GM23338 (cell line): ENCODE measurements around the gene CAPZA1. TPM values are rescaled to one million over a fixed set of nuclear protein-coding genes. Genes with fewer than 3 reads are reported as not detected.

Source experiments
- ATAC-seq: fragments of 200-7000 bp; cut with Tn5 transposase; 3 replicates; pipeline ENCODE4 v1.9.1; 2020
- DNase-seq: peaks from one replicate; pipeline ENCODE4 v3.0.0-alpha.2; 2015; ENCODE audit warnings: low spot score
- H2AFZ ChIP-seq: fragments of 200-600 bp; sonication (generic); 2 replicates; pipeline ENCODE4 v1.8.0; 2016; ENCODE audit warnings: antibody characterized with exemption, mild to moderate bottlenecking, moderate library complexity
- H3F3A ChIP-seq: fragments of 200-600 bp; sonication (generic); replicated peaks from 2 replicates; pipeline ENCODE4 v1.8.0; 2017; ENCODE audit warnings: antibody characterized with exemption, mixed run types, low read depth
- H3K27ac ChIP-seq: fragments of 200-600 bp; sonication (generic); 2 replicates; pipeline ENCODE4 v1.6.1; 2016; ENCODE audit warnings: low read depth
- H3K27me3 ChIP-seq: fragments of 200-600 bp; sonication (generic); 2 replicates; pipeline ENCODE4 v1.8.0; 2016; ENCODE audit warnings: mild to moderate bottlenecking, mixed run types, moderate library complexity; ENCODE audit not compliant: insufficient read depth
- H3K36me3 ChIP-seq: fragments of 200-600 bp; sonication (generic); 2 replicates; pipeline ENCODE4 v1.8.0; 2016; ENCODE audit warnings: mild to moderate bottlenecking; ENCODE audit not compliant: insufficient read depth
- H3K4me1 ChIP-seq: fragments of 200-600 bp; sonication (generic); 2 replicates; pipeline ENCODE4 v1.8.0; 2016; ENCODE audit warnings: mild to moderate bottlenecking, moderate library complexity; ENCODE audit not compliant: insufficient read depth
- H3K4me2 ChIP-seq: fragments of 200-600 bp; sonication (generic); 2 replicates; pipeline ENCODE4 v1.7.1; 2017; ENCODE audit warnings: mixed run types
- H3K4me3 ChIP-seq: fragments of 200-600 bp; sonication (generic); 2 replicates; pipeline ENCODE4 v1.6.1; 2016; ENCODE audit warnings: mixed run types
- H3K79me2 ChIP-seq: fragments of 200-600 bp; sonication (generic); replicated peaks from 2 replicates; pipeline ENCODE4 v1.8.0; 2017; ENCODE audit warnings: mild to moderate bottlenecking; ENCODE audit not compliant: insufficient read depth
- H3K9me2 ChIP-seq: fragments of 200-600 bp; sonication (generic); 2 replicates; pipeline ENCODE4 v1.8.0; 2017; ENCODE audit not compliant: insufficient read depth
- H4K20me1 ChIP-seq: fragments of 200-600 bp; sonication (generic); replicated peaks from 2 replicates; pipeline ENCODE4 v1.8.0; 2017; ENCODE audit warnings: mild to moderate bottlenecking; ENCODE audit not compliant: insufficient read depth
- H3K27ac Mint-ChIP-seq: 2 replicates; pipeline ENCODE4 v1.8.0; 2020; ENCODE audit warnings: inconsistent platforms, mild to moderate bottlenecking, moderate library complexity, mixed read lengths
- H3K27me3 Mint-ChIP-seq: 3 replicates; pipeline ENCODE4 v1.8.0; 2022; ENCODE audit warnings: low read depth, mild to moderate bottlenecking, moderate library complexity, mixed read lengths, inconsistent platforms; ENCODE audit not compliant: insufficient read depth, poor library complexity
- H3K36me3 Mint-ChIP-seq: 3 replicates; pipeline ENCODE4 v1.8.0; 2021; ENCODE audit warnings: low read depth, mild to moderate bottlenecking, inconsistent platforms, moderate library complexity, mixed read lengths
- H3K4me1 Mint-ChIP-seq: 3 replicates; pipeline ENCODE4 v1.8.0; 2020; ENCODE audit warnings: mild to moderate bottlenecking, inconsistent platforms, mixed read lengths
- H3K4me3 Mint-ChIP-seq: 3 replicates; pipeline ENCODE4 v1.8.0; 2021; ENCODE audit warnings: moderate library complexity, mild to moderate bottlenecking, inconsistent platforms, mixed read lengths
- H3K9me3 Mint-ChIP-seq: 3 replicates; pipeline ENCODE4 v1.8.0; 2020; ENCODE audit warnings: moderate library complexity, mild to moderate bottlenecking, inconsistent platforms, mixed read lengths
- CREB1 ChIP-seq: fragments of 250-450 bp; sonication (Bioruptor Pico); IDR thresholded peaks from 2 replicates; pipeline ENCODE4 v1.5.0; 2020; ENCODE audit warnings: low read depth, mild to moderate bottlenecking, moderate library complexity
- CTCF ChIP-seq, 2 experiments: fragments of 200-600 bp in 1 of 2; sonication (generic) in 1 of 2; conservative IDR thresholded peaks; 2 replicates each; pipeline versions ENCODE4 v1.5.1 to v1.6.1; 2016 to 2017; ENCODE audit warnings: antibody characterized with exemption in 2 of 2, low read depth in 2 of 2, mild to moderate bottlenecking in 2 of 2, moderate library complexity in 1 of 2
- ETS1 ChIP-seq: IDR thresholded peaks from 2 replicates; pipeline ENCODE4 v1.6.1; 2016; ENCODE audit warnings: antibody characterized with exemption
- EZH2 ChIP-seq: fragments of 200-600 bp; sonication (generic); IDR thresholded peaks from one replicate; pipeline ENCODE4 v1.8.0; 2017; ENCODE audit warnings: antibody characterized with exemption, mild to moderate bottlenecking, low read depth; ENCODE audit not compliant: unreplicated experiment
- EZH2phosphoT487 ChIP-seq: fragments of 200-600 bp; sonication (generic); IDR thresholded peaks from one replicate; pipeline ENCODE4 v1.8.1; 2018; ENCODE audit warnings: antibody characterized with exemption; ENCODE audit not compliant: unreplicated experiment
- JUNB ChIP-seq: IDR thresholded peaks from one replicate; pipeline ENCODE4 v1.6.1; 2016; ENCODE audit warnings: antibody characterized with exemption; ENCODE audit not compliant: unreplicated experiment
- NANOG ChIP-seq: IDR thresholded peaks from 2 replicates; pipeline ENCODE4 v1.6.1; 2016; ENCODE audit warnings: antibody characterized with exemption, borderline replicate concordance
- POLR2AphosphoS5 ChIP-seq: IDR thresholded peaks from 2 replicates; pipeline ENCODE4 v1.6.1; 2016; ENCODE audit warnings: antibody characterized with exemption, low read depth
- STAT1 ChIP-seq: IDR thresholded peaks from one replicate; pipeline ENCODE4 v1.6.1; 2016; ENCODE audit warnings: antibody characterized with exemption; ENCODE audit not compliant: unreplicated experiment
- ZNF114 ChIP-seq: fragments of 250-450 bp; sonication (Bioruptor Pico); IDR thresholded peaks from 2 replicates; pipeline ENCODE4 v1.5.0; 2020; ENCODE audit warnings: mild to moderate bottlenecking, moderate library complexity
- ZNF331 ChIP-seq: fragments of 250-450 bp; sonication (Bioruptor Pico); IDR thresholded peaks from 2 replicates; pipeline ENCODE4 v1.5.0; 2020; ENCODE audit warnings: low read depth, mild to moderate bottlenecking, moderate library complexity
- polyA plus RNA-seq: library from polyadenylated mRNA; unstranded; fragments of >200 nt; fragmentation: Nextera tagmentation; extraction: Ambion mirVana; gene quantifications from 2 replicates; pipeline ENCODE4 v1.2.1, GENCODE V29; 2016
- total RNA-seq: library from RNA; depleted of rRNA; stranded (reverse); fragments of >200 nt; shearing (Covaris generic); gene quantifications from 2 replicates; pipeline ENCODE4 v1.2.3, GENCODE V29; 2014

Gene CAPZA1
- total and polyA plus RNA-seq, 2 experiments from 2014 or later: 147 to 182 TPM

GRCh38 chr1:112697781-112698201 is 78.2 kb downstream of the CAPZA1 start (continued):
- TF ChIP-seq ETS1 (no peak), EZH2phosphoT487 (no peak), STAT1 (no peak), ZNF114 (CRISPR knock-in tag) (no peak), CREB1 (CRISPR knock-in tag) (no peak), CTCF (conservative IDR thresholded peaks at IDR 0.05; ENCODE audit: low read depth in 2 of 2) (no peak), POLR2AphosphoS5 (no peak), EZH2 (no peak), JUNB (no peak)

GRCh38 chr1:112698366-112699310 is 79.0 kb downstream of the CAPZA1 start:
- H3K4me2 ChIP-seq: no peak overlapping the region
- 0 out of 2 replicates have a peak, but pooled peaks cover 3% of the 10 kb centered on the region for H3F3A ChIP-seq
- H3K27ac ChIP-seq: no peak overlapping the region
- H3K9me3 Mint-ChIP-seq: no peaks in the 10 kb centered on the region
- H3K4me3 Mint-ChIP-seq: no peak overlapping the region
- H3K27ac Mint-ChIP-seq: no peak overlapping the region
- H3K36me3 ChIP-seq: peaks cover 4% of the 10 kb centered on the region; the same call in 1 of the 2 replicates
- ATAC-seq (peak; percentile 7), DNase-seq (no peak)
- no peaks in the 10 kb centered on the region for H3K9me2 ChIP-seq
- peaks cover 20% of the 10 kb centered on the region for H3K27me3 ChIP-seq
- peaks cover 59% of the 10 kb centered on the region for H3K4me1 Mint-ChIP-seq
- H3K4me1 ChIP-seq: peaks cover 45% of the 10 kb centered on the region
- no peaks in the 10 kb centered on the region for H3K79me2 ChIP-seq
- peaks cover 16% of the 10 kb centered on the region; the same call in 1 of the 2 replicates for H4K20me1 ChIP-seq
- peaks cover 39% of the 10 kb centered on the region for H3K27me3 Mint-ChIP-seq
- H3K4me3 ChIP-seq: no peak overlapping the region
- H3K36me3 Mint-ChIP-seq: peaks cover 71% of the 10 kb centered on the region
- no peak overlapping the region for H2AFZ ChIP-seq
- TF ChIP-seq CREB1 (CRISPR knock-in tag): no peak
- TF ChIP-seq EZH2phosphoT487: no peak
- no peak for TF ChIP-seq NANOG
- TF ChIP-seq ZNF114 (CRISPR knock-in tag): no peak
- no peak for TF ChIP-seq STAT1
- no peak for TF ChIP-seq JUNB
- no peak for TF ChIP-seq CTCF (conservative IDR thresholded peaks at IDR 0.05; ENCODE audit: low read depth in 2 of 2)
- no peak for TF ChIP-seq EZH2
- no peak for TF ChIP-seq ETS1
- no peak for TF ChIP-seq ZNF331
